PC-3 (cell line): ENCODE results near the gene OVCA2. TPM values are rescaled to one million over a fixed set of nuclear protein-coding genes. Genes with fewer than 3 reads are reported as not detected.

Experiments used
- ATAC-seq: fragments of 200-7000 bp; cut with Tn5 transposase; 2 replicates; pipeline ENCODE4 v1.9.1; 2020; ENCODE audit warnings: mild to moderate bottlenecking, moderate library complexity
- BruUV-seq: library from RNA; stranded (reverse); fragments of 400-500 nt; replicated peaks from 2 replicates; lab custom pipeline; 2021; lab: Mats Ljungman, UMichigan
- CTCF ChIA-PET: fragments of 300-600 bp; sonication (Branson Sonifier 250); formaldehyde crosslinking; loops from one replicate; lab custom pipeline; 2022; ENCODE audit warnings: antibody characterized with exemption; lab: Charles Lee
- POLR2A ChIA-PET: fragments of 300-600 bp; sonication (Branson Sonifier 250); formaldehyde crosslinking; loops from one replicate; lab custom pipeline; 2022; ENCODE audit warnings: antibody characterized with exemption; ENCODE audit not compliant: unreplicated experiment; lab: Charles Lee
- DNase-seq: peaks from one replicate; pipeline ENCODE4 v3.0.0-alpha.2; 2015
- H2AFZ ChIP-seq: fragments of 300-600 bp; sonication (generic); 2 replicates; pipeline ENCODE4 v1.6.0; 2016; ENCODE audit warnings: antibody characterized with exemption, low read length
- H3F3A ChIP-seq: fragments of 300-600 bp; sonication (generic); one replicate; pipeline ENCODE4 v1.6.0; 2017; ENCODE audit warnings: antibody characterized with exemption, low read length, control low read depth, mild to moderate bottlenecking; ENCODE audit not compliant: unreplicated experiment
- H3K27ac ChIP-seq: fragments of 300-600 bp; sonication (generic); 2 replicates; pipeline ENCODE4 v1.5.1; 2016; ENCODE audit warnings: mild to moderate bottlenecking, low read length
- H3K27me3 ChIP-seq: fragments of 300-600 bp; sonication (generic); 2 replicates; pipeline ENCODE4 v1.6.1; 2016; ENCODE audit warnings: low read length, mixed read lengths
- H3K36me3 ChIP-seq: fragments of 300-600 bp; sonication (generic); 2 replicates; pipeline ENCODE4 v1.6.1; 2016; ENCODE audit warnings: low read depth, mixed run types, low read length, mixed read lengths
- H3K4me1 ChIP-seq: fragments of 300-600 bp; sonication (generic); 2 replicates; pipeline ENCODE4 v1.5.1; 2016; ENCODE audit warnings: low read length; ENCODE audit not compliant: insufficient read depth
- H3K4me2 ChIP-seq: fragments of 300-600 bp; sonication (generic); 2 replicates; pipeline ENCODE4 v1.6.0; 2016; ENCODE audit warnings: low read length
- H3K4me3 ChIP-seq: fragments of 300-600 bp; sonication (generic); 2 replicates; pipeline ENCODE4 v1.5.1; 2016; ENCODE audit warnings: mild to moderate bottlenecking, low read length, mixed read lengths
- H3K79me2 ChIP-seq: fragments of 300-600 bp; sonication (generic); 2 replicates; pipeline ENCODE4 v1.6.1; 2017; ENCODE audit warnings: low read length, mixed read lengths
- H3K9ac ChIP-seq: fragments of 300-600 bp; sonication (generic); 2 replicates; pipeline ENCODE4 v1.6.0; 2016; ENCODE audit warnings: mild to moderate bottlenecking, low read length
- H3K9me2 ChIP-seq: fragments of 300-600 bp; sonication (generic); replicated peaks from 2 replicates; pipeline ENCODE4 v1.6.1; 2016; ENCODE audit warnings: mixed run types, low read length, mixed read lengths
- H3K9me3 ChIP-seq: fragments of 300-600 bp; sonication (generic); 2 replicates; pipeline ENCODE4 v1.6.1; 2016; ENCODE audit warnings: low read length, mixed read lengths
- H4K20me1 ChIP-seq: fragments of 300-600 bp; sonication (generic); 2 replicates; pipeline ENCODE4 v1.6.1; 2016; ENCODE audit warnings: low read length, mixed read lengths
- EZH2 ChIP-seq: fragments of 300-600 bp; sonication (generic); IDR thresholded peaks from one replicate; pipeline ENCODE4 v1.6.1; 2017; ENCODE audit warnings: antibody characterized with exemption, mild to moderate bottlenecking, low read length; ENCODE audit not compliant: unreplicated experiment
- EZH2phosphoT487 ChIP-seq: fragments of 300-600 bp; sonication (generic); IDR thresholded peaks from 2 replicates; pipeline ENCODE4 v1.6.1; 2018; ENCODE audit warnings: mild to moderate bottlenecking, antibody characterized with exemption, low read length, borderline replicate concordance
- intact Hi-C: fragments of 100-400 bp; cut with micrococcal nuclease; formaldehyde crosslinking; loops from 2 replicates; pipeline ENCODE4 v1.9.0; 2023
- total RNA-seq: library from RNA; depleted of rRNA; stranded (reverse); fragments of >200 nt; gene quantifications from 2 replicates; pipeline ENCODE4 v1.2.3, GENCODE V29; 2014
- TF ChIP-seq, protein P1 (sequence below): fragments of 300-600 bp; sonication (generic); conservative IDR thresholded peaks from 2 replicates; pipeline ENCODE4 v1.5.1; 2017; ENCODE audit warnings: antibody characterized with exemption, low read depth, mild to moderate bottlenecking, low read length

OVCA2 gene
- total RNA-seq, 1 experiment from 2014 or later = 58.6 TPM

DNA sequence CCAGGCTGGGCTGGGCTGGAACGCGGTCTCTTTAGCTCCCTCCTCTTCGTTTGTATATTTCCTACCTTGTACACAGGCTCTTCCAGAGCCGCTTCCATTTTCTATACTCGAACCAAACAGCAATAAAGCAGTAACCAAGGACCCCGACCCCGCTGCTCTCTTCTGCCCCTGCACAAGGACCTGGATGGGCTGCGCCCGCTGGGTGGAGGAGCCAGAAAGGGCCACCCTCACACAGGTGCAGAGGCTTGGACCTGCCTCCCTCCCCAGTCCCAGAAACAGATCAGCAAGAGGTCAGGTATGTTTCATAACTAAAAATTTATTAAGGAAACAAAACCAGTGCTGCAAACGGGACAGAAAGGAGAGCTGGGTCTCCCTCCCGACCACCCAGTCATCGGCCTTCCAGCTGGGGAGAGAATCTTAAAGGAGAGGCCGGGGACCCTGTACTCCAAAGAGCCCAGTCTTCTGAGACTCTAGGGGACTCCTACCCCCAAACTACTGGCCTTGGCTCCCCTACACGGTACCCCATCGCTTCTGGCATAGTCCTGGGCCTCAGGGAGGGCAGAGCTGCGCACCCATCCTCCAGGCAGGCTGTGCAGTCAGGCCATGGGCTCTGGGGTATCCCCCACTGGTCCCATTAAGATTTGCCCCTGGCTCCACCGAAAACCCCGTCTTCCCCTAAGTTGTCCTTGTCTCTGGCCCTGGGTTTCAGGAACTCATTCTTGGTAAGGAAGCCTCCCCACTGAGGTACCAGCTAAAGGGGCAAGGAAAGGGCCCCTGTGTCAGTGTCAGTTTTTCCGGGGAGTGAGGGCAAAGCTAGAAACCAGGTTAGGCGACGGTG lies 17.9 kb downstream of the OVCA2 start:
- H3K27ac ChIP-seq = no peak overlapping the region
- H3K4me2 ChIP-seq = no peak overlapping the region
- no peaks in the 10 kb centered on the region for H3K9me2 ChIP-seq
- intact Hi-C loops = no loop called here
- no peaks in the 10 kb centered on the region for H3K4me1 ChIP-seq
- TF ChIP-seq EZH2 = no peak
- TF ChIP-seq, protein P1, sequence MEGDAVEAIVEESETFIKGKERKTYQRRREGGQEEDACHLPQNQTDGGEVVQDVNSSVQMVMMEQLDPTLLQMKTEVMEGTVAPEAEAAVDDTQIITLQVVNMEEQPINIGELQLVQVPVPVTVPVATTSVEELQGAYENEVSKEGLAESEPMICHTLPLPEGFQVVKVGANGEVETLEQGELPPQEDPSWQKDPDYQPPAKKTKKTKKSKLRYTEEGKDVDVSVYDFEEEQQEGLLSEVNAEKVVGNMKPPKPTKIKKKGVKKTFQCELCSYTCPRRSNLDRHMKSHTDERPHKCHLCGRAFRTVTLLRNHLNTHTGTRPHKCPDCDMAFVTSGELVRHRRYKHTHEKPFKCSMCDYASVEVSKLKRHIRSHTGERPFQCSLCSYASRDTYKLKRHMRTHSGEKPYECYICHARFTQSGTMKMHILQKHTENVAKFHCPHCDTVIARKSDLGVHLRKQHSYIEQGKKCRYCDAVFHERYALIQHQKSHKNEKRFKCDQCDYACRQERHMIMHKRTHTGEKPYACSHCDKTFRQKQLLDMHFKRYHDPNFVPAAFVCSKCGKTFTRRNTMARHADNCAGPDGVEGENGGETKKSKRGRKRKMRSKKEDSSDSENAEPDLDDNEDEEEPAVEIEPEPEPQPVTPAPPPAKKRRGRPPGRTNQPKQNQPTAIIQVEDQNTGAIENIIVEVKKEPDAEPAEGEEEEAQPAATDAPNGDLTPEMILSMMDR = no peak
- no peak for TF ChIP-seq EZH2phosphoT487
- no peaks in the 10 kb centered on the region for H3K79me2 ChIP-seq
- no peaks in the 10 kb centered on the region for H3K27me3 ChIP-seq
- H3K9ac ChIP-seq = no peak overlapping the region
- DNase-seq = no peak
- CTCF ChIA-PET = interaction anchor here (0.7 kb wide), 1 partner anchor 9 kb away, joined by 3 read pairs; no protein-coding TSS in a partner anchor
- no peak for ATAC-seq
- H4K20me1 ChIP-seq = no peaks in the 10 kb centered on the region
- POLR2A ChIA-PET = no interaction called here
- no peaks in the 10 kb centered on the region for H3K36me3 ChIP-seq
- H3K9me3 ChIP-seq = no peaks in the 10 kb centered on the region
- no peak overlapping the region for H3K4me3 ChIP-seq
- no peak overlapping the region for H2AFZ ChIP-seq
- no TSS peak for BruUV-seq
- H3F3A ChIP-seq = no peaks in the 10 kb centered on the region

DNA sequence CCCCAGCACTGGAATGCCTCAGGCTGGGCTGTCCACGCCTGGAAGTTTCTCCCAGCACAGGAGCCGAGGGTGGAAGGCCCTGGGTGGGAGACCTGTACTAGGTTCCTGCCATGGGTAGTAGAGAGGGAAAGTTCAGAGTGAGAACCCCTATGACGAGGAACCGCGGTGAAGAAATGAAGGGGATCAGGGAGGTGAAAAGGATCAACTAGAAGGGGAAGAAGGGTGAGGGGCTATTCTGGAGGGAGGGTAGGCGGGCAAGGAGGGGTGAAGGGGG lies 18.5 kb downstream of the OVCA2 start:
- H2AFZ ChIP-seq = no peak overlapping the region
- CTCF ChIA-PET = no interaction called here
- H4K20me1 ChIP-seq = no peaks in the 10 kb centered on the region
- DNase-seq = no peak
- H3K4me3 ChIP-seq = no peak overlapping the region
- no peaks in the 10 kb centered on the region for H3K36me3 ChIP-seq
- TF ChIP-seq EZH2 (no peak), EZH2phosphoT487 (no peak)
- TF ChIP-seq, protein P1 = no peak
- H3K9me2 ChIP-seq = no peaks in the 10 kb centered on the region
- no peaks in the 10 kb centered on the region for H3F3A ChIP-seq
- no peak overlapping the region for H3K27ac ChIP-seq
- H3K79me2 ChIP-seq = no peaks in the 10 kb centered on the region
- no peaks in the 10 kb centered on the region for H3K4me1 ChIP-seq
- BruUV-seq = no TSS peak
- H3K9me3 ChIP-seq = no peaks in the 10 kb centered on the region
- no peak overlapping the region for H3K9ac ChIP-seq
- no peaks in the 10 kb centered on the region for H3K27me3 ChIP-seq
- ATAC-seq = no peak
- intact Hi-C loops = no loop called here
- POLR2A ChIA-PET = no interaction called here
- no peak overlapping the region for H3K4me2 ChIP-seq

DNA sequence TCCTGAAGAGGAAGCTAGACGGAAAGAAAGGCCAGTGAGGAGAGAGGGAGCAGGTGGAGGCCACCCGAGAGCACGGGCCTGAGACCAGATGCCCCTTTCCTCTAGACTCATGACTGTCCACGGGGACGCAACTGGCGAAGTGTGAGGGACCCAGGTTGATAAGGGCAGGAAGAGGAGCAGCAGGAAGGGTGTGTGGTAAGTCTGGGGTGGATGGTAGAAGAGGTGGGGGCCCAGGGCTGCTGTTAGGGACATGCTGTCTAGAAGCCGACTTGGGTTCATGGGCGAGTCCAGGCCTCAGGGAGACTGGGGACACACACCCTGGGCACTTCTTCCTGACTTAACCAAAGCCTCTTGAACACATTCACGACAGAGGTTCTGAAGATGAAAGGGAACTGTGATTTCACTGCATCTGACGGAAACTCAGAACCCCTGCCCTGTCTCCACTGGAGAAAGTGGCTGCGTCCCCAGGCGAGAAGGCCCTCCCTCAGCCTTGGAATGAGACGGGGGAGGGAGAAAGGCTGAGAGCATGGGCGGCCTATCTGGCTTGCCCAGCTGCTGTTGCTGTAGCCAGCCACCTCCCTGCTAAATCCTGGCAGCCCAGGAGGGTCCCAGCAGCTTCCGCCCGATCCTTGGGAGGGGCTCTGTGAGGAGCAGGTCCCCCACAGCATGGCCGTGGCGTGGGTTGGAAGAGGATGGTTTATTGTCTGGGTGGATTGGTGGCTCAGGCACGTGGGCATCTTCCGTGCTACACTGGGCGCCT lies 19.0 kb downstream of the OVCA2 start:
- ChIA-PET CTCF (no interaction called here), POLR2A (no interaction called here)
- ATAC-seq (no peak), DNase-seq (no peak)
- no peak overlapping the region for H3K27ac ChIP-seq
- H3K9me3 ChIP-seq = no peaks in the 10 kb centered on the region
- no peaks in the 10 kb centered on the region for H3F3A ChIP-seq
- H3K9ac ChIP-seq = no peak overlapping the region
- BruUV-seq = no TSS peak
- no peaks in the 10 kb centered on the region for H3K36me3 ChIP-seq
- no peak for TF ChIP-seq EZH2
- no peak for TF ChIP-seq EZH2phosphoT487
- TF ChIP-seq, protein P1 = no peak
- no peaks in the 10 kb centered on the region for H3K79me2 ChIP-seq
- no peak overlapping the region for H3K4me3 ChIP-seq
- H4K20me1 ChIP-seq = no peaks in the 10 kb centered on the region
- H3K4me2 ChIP-seq = no peak overlapping the region
- no peaks in the 10 kb centered on the region for H3K9me2 ChIP-seq
- intact Hi-C loops = no loop called here
- H2AFZ ChIP-seq = no peak overlapping the region
- no peaks in the 10 kb centered on the region for H3K27me3 ChIP-seq
- no peaks in the 10 kb centered on the region for H3K4me1 ChIP-seq
